K562 (cell line): ENCODE data around the gene ZNF280D. TPM values are rescaled to one million over a fixed set of nuclear protein-coding genes. Genes with fewer than 3 reads are reported as not detected.
A peak's percentile ranks its signal among the peaks of the same experiment; 100 is the strongest.

Experiments
- ATAC-seq: fragments of 200-7000 bp; cut with Tn5 transposase; 3 replicates; pipeline ENCODE4 v1.9.1; 2020; ENCODE audit warnings: moderate library complexity
- BruUV-seq: library from RNA; stranded (reverse); fragments of 400-500 nt; replicated peaks from 2 replicates; lab custom pipeline; 2021; lab: Mats Ljungman, UMichigan
- CTCF ChIA-PET: fragments of 300-600 bp; formaldehyde crosslinking; extraction: SDS; loops from one replicate; lab custom pipeline; 2021; ENCODE audit warnings: low intra/inter-chr PET ratio; lab: Yijun Ruan, JAX
- POLR2A ChIA-PET: fragments of 300-600, 350-650 bp; sonication (Branson Sonifier 250); formaldehyde crosslinking; extraction: SDS; loops from one replicate; lab custom pipeline; 2021; ENCODE audit warnings: antibody characterized with exemption, inconsistent platforms; lab: Yijun Ruan, JAX
- DNase-seq, 4 experiments: peaks; one replicate each; pipeline versions ENCODE4 v3.0.0 to v3.0.0-alpha.2; 2011 to 2018; ENCODE audit warnings: low spot score in 3 of 4, mixed read lengths in 3 of 4; ENCODE audit errors: extremely low read depth in 1 of 4
- FAIRE-seq: peaks from 2 replicates; lab custom pipeline; 2011; peaks lifted over from hg19 to GRCh38; lab: Jason Lieb, UNC
- H2AFZ ChIP-seq: 2 replicates; pipeline ENCODE4 v1.6.0; 2011; ENCODE audit warnings: low read depth, low read length, control low read depth, inconsistent platforms
- H3K27ac ChIP-seq: fragments of 200-600 bp; 3 replicates; pipeline ENCODE4 v1.8.0; 2011; ENCODE audit warnings: low read depth, mild to moderate bottlenecking, control low read depth, inconsistent platforms, low read length, moderate library complexity, mixed read lengths; ENCODE audit errors: extremely low read depth
- H3K27me3 ChIP-seq, 2 experiments: fragments of 300-600 bp in 1 of 2; 2 replicates in 1 of 2; 3 replicates in 1 of 2; pipeline versions ENCODE4 v1.6.0 to v1.8.0; 2011; ENCODE audit warnings: inconsistent platforms in 2 of 2, low read length in 2 of 2, mild to moderate bottlenecking in 1 of 2, mixed read lengths in 1 of 2, moderate library complexity in 1 of 2; ENCODE audit not compliant: control insufficient read depth in 2 of 2, insufficient read depth in 2 of 2
- H3K36me3 ChIP-seq: fragments of 300-600 bp; 3 replicates; pipeline ENCODE4 v1.8.0; 2011; ENCODE audit warnings: mild to moderate bottlenecking, low read length, inconsistent platforms; ENCODE audit not compliant: control insufficient read depth, insufficient read depth
- H3K4me1 ChIP-seq, 2 experiments: fragments of 200-600 bp in 1 of 2; replicated peaks in 1 of 2; 2 replicates in 1 of 2; 3 replicates in 1 of 2; pipeline versions ENCODE4 v1.5.1 to v1.8.0; 2011; ENCODE audit warnings: inconsistent platforms in 2 of 2, low read length in 2 of 2, mild to moderate bottlenecking in 1 of 2, mixed read lengths in 1 of 2, moderate library complexity in 1 of 2; ENCODE audit not compliant: control insufficient read depth in 2 of 2, insufficient read depth in 2 of 2
- H3K4me2 ChIP-seq: 2 replicates; pipeline ENCODE4 v1.6.1; 2011; ENCODE audit warnings: low read length, control low read depth, inconsistent platforms, mixed read lengths; ENCODE audit not compliant: insufficient read depth
- H3K4me3 ChIP-seq: fragments of 200-600 bp; sonication (generic), shearing (Covaris generic); 2 replicates; pipeline ENCODE4 v1.5.1; 2016; ENCODE audit warnings: control low read depth, inconsistent platforms
- H3K79me2 ChIP-seq: fragments of 200-600 bp; 3 replicates; pipeline ENCODE4 v1.8.0; 2011; ENCODE audit warnings: low read length, inconsistent platforms; ENCODE audit not compliant: control insufficient read depth, insufficient read depth
- H3K9ac ChIP-seq, 2 experiments: 2 replicates each; pipeline versions ENCODE4 v1.6.0 to v1.6.1; 2011; ENCODE audit warnings: low read depth in 2 of 2, low read length in 2 of 2, control low read depth in 1 of 2, inconsistent platforms in 1 of 2, mild to moderate bottlenecking in 1 of 2, mixed read lengths in 1 of 2; ENCODE audit not compliant: insufficient read depth in 1 of 2
- H3K9me1 ChIP-seq: one replicate; pipeline ENCODE4 v1.6.0; 2011; ENCODE audit warnings: inconsistent platforms, mild to moderate bottlenecking, low read length, moderate library complexity; ENCODE audit not compliant: control insufficient read depth, insufficient read depth
- H3K9me3 ChIP-seq: replicated peaks from 2 replicates; pipeline ENCODE4 v1.5.1; 2011; ENCODE audit warnings: low read depth, low read length, inconsistent platforms; ENCODE audit not compliant: control insufficient read depth, insufficient read depth
- H4K20me1 ChIP-seq: replicated peaks from 2 replicates; pipeline ENCODE4 v1.6.1; 2011; ENCODE audit warnings: low read length, inconsistent platforms, mixed read lengths; ENCODE audit not compliant: control insufficient read depth, insufficient read depth
- FOXA3 ChIP-seq, 2 experiments: fragments of 450-650 bp in 1 of 2; sonication (generic) in 1 of 2; formaldehyde crosslinking; IDR thresholded peaks in 1 of 2; conservative IDR thresholded peaks in 1 of 2; 2 replicates each; pipeline versions ENCODE4 v1.4.0 to v1.8.0; 2020 to 2022; ENCODE audit warnings: mild to moderate bottlenecking in 2 of 2, missing genetic modification reagents in 1 of 2
- FOXJ2 ChIP-seq: fragments of 200-800 bp; sonication (Bioruptor generic); IDR thresholded peaks from 2 replicates; pipeline ENCODE4 v1.6.1; 2016; ENCODE audit warnings: missing genetic modification characterization, missing compliant biosample characterization
- WGBS: fragments of 100-300 bp; shearing (Covaris generic); methylation state at CpG from one replicate; pipeline ENCODE4 v1.1.6; 2016; ENCODE audit warnings: low coverage, mixed read lengths; ENCODE audit not compliant: insufficient coverage; ENCODE audit errors: missing lambda C conversion rate; 5-methylcytosine and 5-hydroxymethylcytosine counted together
- in situ Hi-C: fragments of 300-500 bp; cut with MboI; formaldehyde crosslinking; loops from 4 replicates; pipeline ENCODE4 v1.15.0; 2018; ENCODE audit warnings: inconsistent platforms, mixed read lengths
- intact Hi-C: fragments of 100-400 bp; cut with micrococcal nuclease; formaldehyde crosslinking; loops from 2 replicates; pipeline ENCODE4 v1.14.2; 2022
- polyA plus RNA-seq, 8 experiments: library from polyadenylated mRNA; depleted of rRNA in 4 of 8; stranded (reverse) in 5 of 8; unstranded in 3 of 8; fragments of >200 nt; fragmentation: Nextera tagmentation in 2 of 8; fragmentation: Illumina TruSeq in 1 of 8; extraction: Ambion mirVana in 2 of 8; extraction: Trizol in 1 of 8; gene quantifications; 2 replicates each; pipeline versions ENCODE4 v1.2.1 to v1.2.3, GENCODE V29; 2011 to 2014; ENCODE audit warnings: inconsistent platforms in 1 of 8, missing spikeins in 1 of 8
- total RNA-seq, 7 experiments: library from RNA; depleted of rRNA in 6 of 7; stranded (reverse); fragments of >200 nt in 6 of 7; fragmentation: Illumina TruSeq in 2 of 7; extraction: Trizol in 2 of 7; gene quantifications; 2 replicates each; pipeline versions ENCODE4 v1.2.1 to v1.2.3, GENCODE V29; 2011 to 2021; ENCODE audit warnings: low replicate concordance in 1 of 7
- TF ChIP-seq, protein P1 (sequence below): fragments of 450-650 bp; IDR thresholded peaks from 2 replicates; pipeline ENCODE4 v1.6.1; 2014; ENCODE audit warnings: low read depth, mild to moderate bottlenecking, moderate library complexity, borderline replicate concordance

Gene ZNF280D
- total and polyA plus RNA-seq, 9 of the 15 experiments (the other 6 are each of a cell fraction or from before 2014, with no cell fraction given): 8.3 to 21.8 (median 18.4) TPM

GRCh38 chr15:56723787-56724186 lies 9.5 kb downstream of the ZNF280D start:
- in situ Hi-C loops (no loop called here), intact Hi-C loops (no loop called here)
- H3K27ac ChIP-seq: no peak overlapping the region
- no peaks in the 10 kb centered on the region for H4K20me1 ChIP-seq
- no peak overlapping the region for H3K4me2 ChIP-seq
- ChIA-PET POLR2A (interaction anchor here (1.0 to 2.3 kb wide), 4 partner anchors 9 to 15 kb away, joined by 3 to 9 read pairs (median 5); partner anchors contain the start of gene ZNF280D), CTCF (no interaction called here)
- H2AFZ ChIP-seq: no peak overlapping the region
- H3K79me2 ChIP-seq: peaks cover 28% of the 10 kb centered on the region
- H3K9ac ChIP-seq: no peak overlapping the region
- H3K4me3 ChIP-seq: no peak overlapping the region
- H3K9me3 ChIP-seq: no peaks in the 10 kb centered on the region
- ATAC-seq: 0 out of 3 replicates have a peak, but pooled peaks have one; percentile 26
- 61% methylated on average over 4 of the region's 4 CpGs for WGBS
- no TSS peak for BruUV-seq
- H3K36me3 ChIP-seq: peaks cover 9% of the 10 kb centered on the region; the same call in 1 of the 3 replicates
- DNase-seq: no peak
- H3K4me1 ChIP-seq: peaks cover 0 to 9% of the 10 kb centered on the region in 2 experiments; a peak in 3 of 5 replicates
- H3K9me1 ChIP-seq: no peaks in the 10 kb centered on the region
- FAIRE-seq: no peak
- H3K27me3 ChIP-seq: no peaks in the 10 kb centered on the region
- TF ChIP-seq FOXJ2 (tag): peak; percentile 85; the same call in 1 of the 2 replicates
- TF ChIP-seq, protein P1, sequence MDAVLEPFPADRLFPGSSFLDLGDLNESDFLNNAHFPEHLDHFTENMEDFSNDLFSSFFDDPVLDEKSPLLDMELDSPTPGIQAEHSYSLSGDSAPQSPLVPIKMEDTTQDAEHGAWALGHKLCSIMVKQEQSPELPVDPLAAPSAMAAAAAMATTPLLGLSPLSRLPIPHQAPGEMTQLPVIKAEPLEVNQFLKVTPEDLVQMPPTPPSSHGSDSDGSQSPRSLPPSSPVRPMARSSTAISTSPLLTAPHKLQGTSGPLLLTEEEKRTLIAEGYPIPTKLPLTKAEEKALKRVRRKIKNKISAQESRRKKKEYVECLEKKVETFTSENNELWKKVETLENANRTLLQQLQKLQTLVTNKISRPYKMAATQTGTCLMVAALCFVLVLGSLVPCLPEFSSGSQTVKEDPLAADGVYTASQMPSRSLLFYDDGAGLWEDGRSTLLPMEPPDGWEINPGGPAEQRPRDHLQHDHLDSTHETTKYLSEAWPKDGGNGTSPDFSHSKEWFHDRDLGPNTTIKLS: no peak
- TF ChIP-seq FOXA3 (CRISPR knock-in tag; conservative IDR thresholded peaks at IDR 0.05 in 1 of 2, IDR thresholded peaks at IDR 0.05 in 1 of 2): peak in 1 of 2 experiments; percentile 80; a peak in 2 of 4 replicates
